HG03558 (cell line): ENCODE data around the gene WDFY1.
"Not testable (repeated sequence)": the region's sequence is repeated elsewhere in the genome, so short reads cannot be mapped to it uniquely, and the experiment has no call there.

Experiments used
- ATAC-seq: cut with Tn5 transposase; IDR thresholded peaks from one replicate; pipeline ENCODE4 v1.9.1; 2021; ENCODE audit warnings: moderate number of reproducible peaks; ENCODE audit not compliant: unreplicated experiment; ENCODE audit errors: extremely low read depth

The WDFY1 gene

DNA sequence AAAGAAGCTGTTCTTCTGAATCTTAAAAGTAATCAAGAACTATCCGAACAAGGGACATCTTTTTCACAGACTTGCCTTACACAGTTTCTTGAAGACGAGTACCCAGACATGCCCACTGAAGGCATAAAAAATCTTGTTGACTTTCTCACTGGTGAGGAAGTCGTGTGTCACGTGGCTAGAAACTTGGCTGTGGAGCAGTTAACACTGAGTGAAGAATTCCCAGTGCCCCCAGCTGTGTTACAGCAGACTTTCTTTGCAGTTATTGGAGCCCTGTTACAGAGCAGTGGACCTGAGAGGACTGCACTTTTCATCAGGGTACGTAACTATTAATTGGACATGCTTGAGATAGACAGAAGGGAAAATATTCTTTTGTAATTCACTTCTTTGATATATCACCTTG is 14.6 kb upstream of the WDFY1 start:
- ATAC-seq, result no peak

- ATAC-seq, result peak; percentile 57
Observed at GRCh38 chr2:223957092-223957851, 12.1 kb upstream of the WDFY1 start, which contains the start of gene MRPL44. Gene MRPL44, plus strand, starts transcription at chr2:223957463. Its CDS starts 10 bp downstream, at chr2:223957473.

GRCh38 chr2:223956300-223956699 is 11.2 kb upstream of the WDFY1 start:
- ATAC-seq, result peak; percentile 33

DNA sequence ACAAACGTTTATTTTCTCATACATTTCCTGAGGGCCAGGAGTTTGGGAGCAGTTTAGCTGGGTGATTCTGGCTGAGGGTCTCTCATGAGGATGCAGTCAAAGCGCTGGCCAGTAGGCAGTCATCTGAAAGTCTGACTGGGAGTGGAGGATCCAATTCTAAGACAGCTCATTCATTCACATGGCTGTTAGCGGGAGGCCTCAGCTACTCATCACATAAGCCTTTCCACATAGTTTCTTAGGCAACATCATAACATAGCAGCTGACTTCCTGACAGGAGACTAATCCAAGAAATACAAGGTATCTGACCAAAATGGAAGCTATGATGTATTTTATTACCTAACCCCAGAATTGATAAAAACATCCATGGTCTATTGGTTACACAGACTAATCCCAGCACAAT is 9.3 kb upstream of the WDFY1 start:
- no peak for ATAC-seq

GRCh38 chr2:223952280-223952968 is 7.3 kb upstream of the WDFY1 start:
- peak; percentile 33 for ATAC-seq

DNA sequence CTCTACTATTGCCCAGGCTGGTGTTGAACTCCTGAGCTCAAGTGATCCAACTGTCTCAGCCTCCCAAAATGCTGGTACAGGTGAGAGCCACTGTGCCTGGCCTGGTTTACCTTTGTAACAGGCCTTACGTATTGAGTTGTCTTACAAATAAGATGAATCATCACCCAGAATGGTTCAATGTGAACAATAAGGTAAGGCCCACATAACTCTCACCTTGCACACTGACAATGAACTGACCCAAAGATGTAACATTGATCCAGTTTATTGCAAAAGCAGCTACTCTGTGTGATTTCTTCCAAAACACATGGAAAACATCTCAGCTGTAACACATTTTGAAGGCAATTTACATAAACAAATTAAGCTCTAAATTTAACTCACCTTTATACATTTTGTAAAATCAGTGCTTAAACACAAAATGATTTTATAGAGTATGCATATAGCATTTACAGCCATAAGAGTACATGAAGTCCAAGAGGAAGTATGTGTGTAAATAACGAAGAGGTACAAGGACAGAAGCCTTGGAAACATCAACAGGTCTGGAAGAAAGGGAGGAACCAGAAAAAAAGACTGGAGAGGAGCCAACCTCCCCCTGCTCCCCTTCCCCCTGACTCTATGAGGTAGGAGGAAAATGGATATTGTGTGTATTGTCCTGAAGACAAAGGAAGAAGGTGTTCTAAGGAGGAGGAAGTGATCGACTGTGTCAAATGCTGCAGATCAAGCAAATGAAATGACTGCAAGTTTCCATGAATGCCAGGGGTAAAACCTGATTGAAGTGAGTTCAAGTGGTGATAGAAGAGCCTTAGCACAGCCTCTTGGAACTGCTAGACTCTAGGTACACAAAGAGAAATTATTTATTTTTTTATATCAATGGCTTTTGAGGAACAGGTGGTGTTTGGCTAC is 5.6 kb upstream of the WDFY1 start:
- ATAC-seq, result no peak

GRCh38 chr2:223949241-223949840 is 4.2 kb upstream of the WDFY1 start:
- no peak for ATAC-seq

DNA sequence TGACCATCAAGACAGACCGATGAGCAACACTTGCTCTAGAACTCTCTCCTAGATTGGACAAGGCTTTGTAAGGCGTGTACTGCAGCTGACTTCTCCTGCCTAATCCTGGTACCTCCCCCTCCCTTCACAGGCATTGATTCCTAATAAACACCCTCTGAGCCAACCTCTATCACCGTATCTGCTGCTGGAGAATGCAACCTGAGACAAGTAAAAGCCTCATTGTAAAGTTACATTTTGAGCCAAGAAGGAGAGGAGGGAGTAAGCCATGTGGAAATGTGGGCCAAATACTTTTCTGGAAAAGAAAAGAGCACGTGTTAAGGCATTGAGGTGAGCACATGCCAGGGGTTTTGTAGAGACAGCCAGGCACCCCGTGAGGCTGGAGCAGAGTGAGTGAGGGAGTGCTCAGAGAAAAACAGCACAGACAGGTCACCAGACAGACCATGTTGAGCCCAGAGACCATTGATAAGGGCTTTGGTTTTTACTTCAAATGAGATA is 2.6 kb upstream of the WDFY1 start:
- no peak for ATAC-seq

- no peak for ATAC-seq
Observed at GRCh38 chr2:223945755-223946154, 620 bp upstream of the WDFY1 start.

- no peak for ATAC-seq
Observed at GRCh38 chr2:223944166-223944702, 901 bp downstream of the WDFY1 start.

DNA sequence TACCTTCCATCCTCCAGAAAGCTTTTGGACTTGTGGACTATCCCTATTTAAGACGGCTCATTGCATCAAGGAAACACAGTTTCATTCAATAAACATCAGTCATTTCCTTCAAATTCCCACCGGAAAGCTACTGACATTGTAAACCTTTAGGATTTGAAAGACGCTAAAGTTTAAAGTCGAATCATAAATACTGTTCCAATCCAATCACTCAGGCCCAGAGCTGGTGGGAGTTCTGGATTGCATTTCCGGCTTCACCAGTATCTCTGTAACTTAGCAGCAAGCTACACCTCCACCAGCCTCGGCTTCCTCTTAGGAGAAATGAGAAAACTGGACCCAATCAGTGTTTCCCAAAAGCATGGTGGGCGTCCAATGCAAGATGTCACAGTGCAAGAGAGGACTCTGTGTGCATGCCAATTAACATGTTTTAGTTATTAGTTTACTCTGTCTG is 1.6 kb downstream of the WDFY1 start:
- ATAC-seq, result no peak

- no peak for ATAC-seq
Observed at GRCh38 chr2:223943135-223943534, 2.0 kb downstream of the WDFY1 start.

DNA sequence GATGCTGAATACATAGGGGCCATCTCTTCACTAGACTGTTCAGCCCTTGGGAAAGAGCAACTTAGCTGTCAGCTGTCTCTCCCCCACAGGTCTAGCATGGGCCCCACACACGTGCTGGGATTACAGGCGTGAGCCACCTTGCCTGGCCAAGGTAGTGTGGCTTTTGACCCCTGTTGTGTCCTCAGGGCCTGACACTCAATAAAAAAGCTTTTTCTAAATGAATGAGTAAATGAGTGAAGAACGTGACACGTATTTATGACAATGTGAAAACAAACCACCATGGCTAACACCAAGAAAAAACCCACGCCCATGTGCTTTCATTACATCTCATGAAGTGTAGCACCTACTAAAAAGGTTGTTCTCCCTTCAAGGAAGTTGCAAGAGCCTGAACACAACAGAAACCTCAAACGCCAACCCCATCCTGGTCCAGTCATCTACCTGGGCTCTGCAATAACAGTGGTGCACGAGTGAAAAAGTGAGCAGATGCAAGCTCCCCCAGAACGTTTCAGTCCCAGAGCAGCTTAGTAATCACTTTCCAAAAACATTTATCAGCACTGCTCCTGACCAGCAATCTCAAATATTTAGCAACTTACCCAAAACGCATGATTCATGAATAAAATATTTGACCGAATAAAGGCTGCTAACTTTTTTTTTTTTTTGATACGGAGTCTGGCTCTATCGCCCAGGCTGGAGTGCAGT is 3.4 kb downstream of the WDFY1 start:
- peak; percentile 30 for ATAC-seq

- not testable (repeated sequence) for ATAC-seq
Observed at GRCh38 chr2:223939438-223939837, 5.7 kb downstream of the WDFY1 start.

DNA sequence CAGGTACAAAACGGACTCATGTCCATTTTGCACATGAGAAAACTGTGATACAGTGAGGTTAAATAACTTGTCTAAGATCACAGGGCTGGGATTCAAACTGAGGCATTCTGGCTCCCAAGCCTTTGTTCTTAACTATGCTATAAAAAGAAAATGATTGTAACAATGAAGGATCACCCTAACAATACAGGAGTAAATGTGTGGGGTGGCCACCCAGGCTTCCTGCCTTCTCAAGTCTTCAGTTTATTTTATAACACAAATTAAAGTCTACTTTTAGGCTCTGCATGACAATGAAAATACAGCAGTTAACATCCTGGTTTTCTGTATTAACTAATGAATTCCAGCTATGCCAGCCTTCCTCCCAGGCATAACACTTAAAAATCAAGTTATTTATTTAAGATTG is 7.6 kb downstream of the WDFY1 start:
- no peak for ATAC-seq

DNA sequence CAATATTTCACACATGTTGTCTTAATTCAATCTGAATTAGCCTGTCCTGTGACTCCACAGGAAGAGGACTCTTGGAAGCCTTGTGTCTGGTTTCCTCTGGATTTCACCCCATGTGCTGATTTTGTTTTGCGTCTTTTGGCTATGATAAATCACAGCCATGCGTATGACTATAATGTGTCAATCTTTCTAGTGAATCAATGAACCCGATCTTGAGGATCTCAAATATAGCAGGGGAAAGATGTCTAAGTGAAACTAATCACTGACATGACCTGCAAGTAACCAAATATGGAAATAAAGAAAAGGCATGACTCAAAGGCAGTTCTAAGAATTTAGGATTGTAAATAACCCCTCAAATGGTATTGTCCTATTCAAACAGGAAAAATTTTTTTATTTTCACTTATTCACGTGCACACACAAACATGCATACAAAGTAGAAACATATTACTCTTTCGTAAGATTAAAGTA is 8.2 kb downstream of the WDFY1 start:
- no peak for ATAC-seq

DNA sequence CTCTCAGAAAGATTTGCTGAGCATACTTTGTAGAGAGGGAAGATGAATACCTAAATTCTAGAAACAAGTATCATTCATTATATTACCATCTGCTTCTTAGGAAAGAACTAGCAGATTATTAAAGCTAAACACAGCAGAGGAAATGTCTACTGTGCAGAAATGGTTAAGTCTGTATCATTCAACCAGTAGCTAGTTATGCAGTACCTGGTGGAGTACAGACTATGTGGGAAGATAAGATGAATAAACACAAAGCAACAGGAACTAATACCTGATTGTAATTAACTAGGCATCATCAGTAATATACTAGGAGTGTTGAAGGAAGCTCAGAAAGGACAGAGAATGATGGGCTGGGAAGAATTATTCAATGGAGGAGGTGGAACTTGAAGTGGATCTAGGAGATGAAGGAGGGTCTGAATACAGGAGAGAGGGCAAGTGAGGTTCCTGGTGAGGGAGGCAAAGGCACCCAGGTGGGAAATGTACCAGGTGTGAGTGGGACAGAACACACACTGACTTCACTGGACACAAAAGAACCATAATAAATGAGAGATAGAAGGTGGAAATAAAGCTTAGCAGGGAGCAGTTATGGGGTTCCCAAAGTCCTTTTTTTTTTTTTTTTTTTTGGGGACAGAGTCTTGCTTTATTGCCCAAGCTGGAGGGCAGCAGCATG is 9.5 kb downstream of the WDFY1 start:
- ATAC-seq, result no peak

GRCh38 chr2:223934870-223935269 is 10.3 kb downstream of the WDFY1 start:
- ATAC-seq, result no peak
